HG03342 (cell line): ENCODE measurements around the gene SPATA1.
A peak's percentile ranks its signal among the peaks of the same experiment; 100 is the strongest.

ENCODE experiments used
- ATAC-seq: cut with Tn5 transposase; IDR thresholded peaks from one replicate; pipeline ENCODE4 v1.9.1; 2021; ENCODE audit warnings: mild to moderate bottlenecking, moderate library complexity; ENCODE audit not compliant: unreplicated experiment

SPATA1 gene

DNA sequence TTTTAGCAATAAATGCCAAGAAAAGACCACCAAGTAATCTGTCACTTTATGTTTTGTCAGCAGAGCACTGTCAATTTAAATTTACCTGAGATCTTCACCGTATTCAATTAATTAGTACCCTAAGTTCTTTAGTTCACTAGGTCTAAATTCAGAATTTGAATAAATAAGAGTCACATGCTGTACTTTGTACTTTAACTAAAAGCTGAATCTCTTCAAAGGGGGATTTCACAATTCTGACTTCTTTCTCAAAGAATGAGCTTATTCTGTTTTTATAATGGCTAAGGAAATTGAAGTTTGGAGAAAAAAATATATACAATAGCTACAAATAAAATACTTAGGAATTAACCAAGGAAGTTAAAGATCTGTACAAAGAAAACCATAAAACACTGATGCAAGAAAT, 2.3 kb downstream of the SPATA1 start:
- ATAC-seq = no peak

DNA sequence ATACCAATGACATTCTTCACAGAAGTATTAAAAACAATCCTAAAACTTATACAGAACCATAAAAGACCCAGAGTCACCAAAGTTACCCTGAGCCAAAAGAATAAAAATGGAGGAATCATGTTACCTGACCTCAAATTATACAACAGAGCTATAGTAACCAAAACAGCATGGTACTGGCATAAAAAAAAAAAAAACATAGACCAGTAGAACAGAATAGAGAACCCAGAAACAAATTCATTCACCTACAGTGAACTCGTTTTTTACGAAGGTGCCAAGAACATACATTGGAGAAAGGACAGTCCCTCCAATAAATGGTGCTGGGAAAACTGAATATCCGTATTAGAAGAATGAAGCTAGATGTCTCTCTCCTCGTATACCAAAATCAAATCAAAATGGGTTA, 2.8 kb downstream of the SPATA1 start:
- ATAC-seq = no peak

DNA sequence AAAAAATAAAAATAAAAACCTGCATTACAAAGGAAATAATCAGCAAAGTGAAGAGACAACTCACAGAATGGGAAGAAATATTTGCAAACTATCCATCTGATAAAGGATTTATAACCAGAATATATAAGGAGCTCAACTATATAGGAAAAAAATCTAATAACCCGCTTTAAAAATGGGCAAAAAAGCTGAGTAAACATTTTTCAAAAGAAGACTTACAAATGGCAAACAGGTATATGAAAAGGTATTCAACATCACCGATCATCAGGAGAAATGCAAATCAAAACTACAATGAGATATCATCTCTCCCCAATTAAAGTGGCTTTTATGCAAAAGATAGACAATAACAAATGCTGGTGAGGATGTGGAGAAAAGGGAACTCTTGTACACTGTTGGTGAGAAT, 4.0 kb downstream of the SPATA1 start:
- ATAC-seq = no peak

DNA sequence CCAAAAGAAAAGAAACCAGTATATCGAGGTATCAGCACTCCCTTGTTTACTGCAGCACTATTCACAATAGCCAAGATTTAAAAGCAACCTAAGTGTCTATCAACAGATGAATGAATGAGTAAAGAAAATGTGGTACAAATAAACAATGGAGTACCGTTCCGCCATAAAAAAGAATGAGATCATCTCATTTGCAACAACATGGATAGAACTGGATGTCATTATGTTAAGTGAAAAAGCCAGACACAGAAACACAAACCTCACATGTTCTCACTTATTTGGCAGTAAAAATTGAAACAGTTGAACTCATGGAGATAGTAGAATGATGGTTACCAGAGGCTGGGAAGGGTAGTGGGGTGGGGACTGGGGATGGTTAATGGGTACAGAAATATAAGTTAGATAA, 4.5 kb downstream of the SPATA1 start:
- no peak for ATAC-seq

DNA sequence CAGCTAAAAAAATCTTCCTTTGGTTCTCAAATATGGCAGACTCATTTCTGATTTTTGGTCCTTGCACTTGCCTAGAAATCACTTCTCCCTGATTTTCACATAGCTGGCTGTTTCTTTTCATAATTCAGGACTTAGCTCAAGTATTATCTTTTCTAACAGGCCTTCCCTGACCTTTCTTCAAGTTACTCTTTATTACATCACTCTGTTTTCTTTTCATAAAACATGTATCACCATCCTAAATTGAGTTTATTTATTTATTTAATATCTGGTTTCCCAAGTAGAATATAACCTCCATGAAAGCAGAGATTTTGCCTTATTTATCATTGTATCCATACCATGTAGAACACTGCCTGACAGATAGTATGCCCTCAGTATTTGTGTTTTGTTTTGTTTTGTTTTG, 18.4 kb downstream of the SPATA1 start:
- no peak for ATAC-seq

DNA sequence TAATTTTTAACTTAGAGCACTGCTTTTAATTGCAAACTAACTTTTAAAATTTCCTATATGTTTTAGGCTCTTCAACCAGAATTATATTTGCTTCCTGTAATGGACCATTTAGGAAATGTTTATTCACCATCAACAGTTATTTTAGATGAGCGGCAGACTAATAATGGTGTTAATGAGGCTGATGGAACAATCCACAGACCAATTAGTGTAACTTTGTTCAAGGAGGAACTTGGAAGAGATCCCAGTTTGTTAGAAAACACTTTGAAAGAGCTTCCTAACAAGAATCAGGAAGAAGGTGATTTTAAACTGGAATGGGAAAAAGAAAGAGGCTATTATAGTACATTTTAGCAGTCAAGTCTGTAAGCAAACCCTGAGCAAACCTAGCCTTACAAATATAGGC, 19.6 kb downstream of the SPATA1 start:
- ATAC-seq = no peak

DNA sequence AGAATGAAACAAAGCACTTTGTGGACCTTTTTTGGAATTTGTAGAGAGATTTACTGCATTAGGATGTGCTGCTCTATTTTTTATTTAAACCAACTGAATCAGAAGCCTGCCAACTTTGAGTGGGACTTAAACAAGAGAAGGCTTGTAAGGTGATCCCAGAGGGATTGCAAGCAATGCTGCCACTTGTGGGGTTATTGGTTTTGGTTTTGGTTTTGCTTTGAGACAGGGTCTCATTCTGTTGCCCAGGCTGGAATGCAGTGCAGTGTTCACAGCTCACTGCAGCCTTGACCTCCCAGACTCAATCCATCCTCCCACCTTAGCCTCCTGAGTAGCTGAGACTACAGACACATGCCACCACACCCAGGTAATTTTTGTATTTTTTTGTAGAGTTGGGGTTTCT, 32.4 kb downstream of the SPATA1 start:
- ATAC-seq = peak; percentile 69

DNA sequence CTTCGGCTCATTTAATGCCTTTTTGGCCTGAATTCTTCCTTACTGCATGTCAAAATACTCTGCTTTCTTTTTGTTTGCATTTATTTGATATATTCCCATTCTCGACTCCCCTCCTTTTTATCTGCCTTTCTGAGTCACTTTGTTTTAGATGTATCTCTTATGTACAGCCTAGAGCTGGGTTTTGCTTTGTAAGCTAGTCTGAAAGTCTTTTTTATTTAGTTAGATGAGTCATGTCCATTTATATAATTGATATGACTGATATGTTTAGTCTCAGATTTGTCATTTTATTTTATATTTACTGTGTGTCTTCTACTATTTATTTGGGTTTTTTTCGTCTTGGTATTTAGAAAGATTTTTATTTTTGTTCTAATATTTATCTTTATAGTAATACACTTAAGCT, 33.8 kb downstream of the SPATA1 start:
- no peak for ATAC-seq

DNA sequence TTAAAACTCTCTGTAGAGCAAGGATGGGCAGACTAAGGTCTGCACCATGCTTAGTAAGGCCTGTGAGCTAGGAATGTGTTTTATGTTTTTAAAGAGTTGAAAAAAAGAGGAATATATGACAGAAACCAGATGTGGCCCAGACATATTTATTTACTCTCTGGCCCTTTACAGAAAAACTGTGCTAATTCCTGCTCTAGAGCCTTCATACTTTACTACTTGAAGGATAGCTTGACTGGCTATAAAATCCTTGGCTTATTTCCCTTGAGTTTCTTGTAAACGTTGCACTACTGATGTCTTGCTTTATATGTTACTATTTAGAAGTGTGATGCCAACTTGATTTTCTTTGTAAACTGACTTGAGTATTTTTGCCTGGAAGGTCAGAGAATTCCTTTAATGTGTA, 34.6 kb downstream of the SPATA1 start:
- no peak for ATAC-seq

DNA sequence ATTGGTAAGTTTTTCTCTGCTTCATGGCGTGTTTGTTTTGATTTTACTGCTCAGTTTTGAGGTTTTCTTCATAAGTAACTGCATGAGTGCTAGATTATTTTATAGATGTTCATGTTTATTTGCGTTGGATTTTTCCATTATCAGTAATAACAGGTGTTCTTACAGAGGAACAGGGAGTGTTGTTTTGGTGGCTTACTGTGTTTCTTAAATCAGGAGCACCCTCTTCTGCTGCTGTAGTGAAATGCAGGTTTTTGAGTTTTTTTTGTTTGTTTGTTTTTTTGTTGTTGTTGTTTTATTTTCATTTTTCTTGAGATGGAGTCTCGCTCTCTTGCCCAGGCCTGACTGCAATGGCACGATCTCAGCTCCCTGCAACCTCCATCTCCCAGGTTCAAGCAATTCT, 35.5 kb downstream of the SPATA1 start:
- no peak for ATAC-seq

DNA sequence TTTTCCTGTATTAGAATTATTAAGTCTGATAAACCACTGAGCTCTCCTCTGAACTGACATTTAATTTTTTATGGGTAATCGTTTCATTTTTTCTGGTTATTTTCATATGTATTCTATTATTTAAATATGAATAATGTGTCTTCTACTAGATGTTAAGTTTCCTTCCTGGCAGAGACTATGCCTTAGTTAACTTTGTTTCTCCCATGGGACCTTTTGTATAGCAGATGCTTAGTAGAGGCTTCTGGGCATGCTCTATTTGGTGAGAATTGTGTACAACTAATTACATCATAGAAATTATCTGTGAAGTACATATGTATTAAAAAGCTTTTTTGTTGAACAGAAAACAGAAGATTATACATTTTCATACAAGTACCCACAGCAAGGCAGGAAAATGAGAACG, 44.6 kb downstream of the SPATA1 start:
- no peak for ATAC-seq

DNA sequence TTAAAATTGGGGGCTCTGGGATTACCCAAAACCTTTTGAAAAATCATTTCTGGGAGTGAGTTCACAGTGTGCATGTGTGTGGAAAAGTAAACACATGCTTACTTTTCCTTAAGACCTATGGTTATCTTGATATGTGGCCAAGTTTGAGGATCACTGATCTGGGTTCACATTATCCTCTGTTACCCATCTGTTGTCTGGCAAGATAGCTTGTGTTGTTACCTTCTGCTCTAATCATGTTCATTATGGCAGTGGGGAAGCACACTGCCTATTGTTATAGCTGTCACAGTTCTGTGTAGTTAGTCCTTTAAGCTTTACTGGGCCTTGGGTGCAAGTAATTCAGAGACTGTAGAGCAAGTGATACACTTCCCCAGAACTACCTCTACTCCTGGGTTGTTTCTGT, 63.0 kb downstream of the SPATA1 start:
- ATAC-seq = no peak

DNA sequence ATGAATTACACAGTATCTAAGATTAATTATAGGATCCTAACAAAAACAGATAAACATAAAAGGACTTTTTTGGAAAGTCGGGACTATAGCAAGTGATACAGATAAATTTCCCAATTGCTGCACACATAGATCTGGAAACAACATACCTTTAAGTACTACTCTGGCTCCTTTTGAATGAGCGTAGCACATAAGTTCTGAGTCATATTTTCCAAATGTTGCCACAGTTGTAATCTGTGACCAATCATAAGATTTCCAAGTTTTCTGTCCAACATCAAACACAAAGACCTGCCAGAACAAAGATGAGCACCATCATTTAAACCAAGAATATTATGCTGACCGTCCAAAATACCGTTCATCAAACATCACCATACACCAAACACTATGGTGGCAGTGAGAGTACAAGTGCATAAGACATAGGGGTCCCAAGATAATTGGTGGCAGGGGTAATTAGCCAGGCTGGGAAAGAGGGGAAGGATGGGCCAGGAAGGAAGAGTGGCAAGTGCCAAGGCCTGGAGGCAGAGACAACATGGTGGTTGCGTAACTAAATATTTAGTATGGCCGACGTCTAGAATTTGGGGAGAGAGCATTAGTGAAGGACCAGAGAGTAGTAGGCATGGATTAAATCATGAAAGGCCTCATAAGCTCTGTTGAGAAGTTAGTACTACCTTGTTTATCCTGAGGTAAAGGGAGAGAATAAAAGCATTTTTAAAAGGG, 64.4 kb downstream of the SPATA1 start:
- ATAC-seq = no peak

DNA sequence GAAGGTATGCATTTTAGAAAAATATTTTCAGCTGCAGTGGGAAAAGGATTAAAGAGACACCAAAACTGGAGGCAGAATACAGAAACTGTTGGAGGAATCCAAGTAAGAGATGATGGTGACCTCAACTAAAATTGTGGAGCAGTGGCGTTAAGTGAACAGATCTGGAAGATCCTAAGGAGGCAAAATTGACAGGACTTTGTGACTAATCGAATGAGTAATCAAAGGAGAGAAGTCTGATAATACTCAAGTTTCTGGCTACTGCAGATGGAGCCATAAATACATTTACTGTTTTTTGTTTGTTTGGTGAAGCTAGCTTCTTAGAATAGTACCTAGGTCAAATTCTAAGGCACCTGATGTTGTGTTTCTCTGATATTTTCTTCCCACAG, 65.0 kb downstream of the SPATA1 start:
- no peak for ATAC-seq

DNA sequence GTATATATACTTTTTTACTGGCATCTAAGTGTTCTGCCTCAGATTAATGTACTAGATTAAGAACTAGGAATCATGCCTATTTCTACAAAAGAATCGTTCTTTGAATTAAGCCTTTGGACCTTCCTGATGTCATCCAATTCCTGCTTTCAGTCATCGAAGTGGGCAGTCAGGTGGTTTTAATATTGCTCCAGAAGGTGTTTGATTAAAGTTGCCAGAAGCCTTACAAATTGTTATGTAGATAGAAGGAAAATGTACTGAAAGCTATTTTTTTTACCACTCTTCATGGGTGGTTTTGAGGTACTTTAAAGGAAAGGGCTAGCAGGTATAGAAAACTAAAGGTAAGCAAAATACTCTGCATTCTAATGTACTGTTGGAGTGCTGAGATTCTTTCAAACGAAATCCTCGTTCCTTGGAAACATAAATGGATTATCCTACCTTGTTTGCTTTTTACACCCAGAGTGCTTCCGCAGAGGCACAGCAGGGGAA, 67.3 kb downstream of the SPATA1 start:
- ATAC-seq = no peak

DNA sequence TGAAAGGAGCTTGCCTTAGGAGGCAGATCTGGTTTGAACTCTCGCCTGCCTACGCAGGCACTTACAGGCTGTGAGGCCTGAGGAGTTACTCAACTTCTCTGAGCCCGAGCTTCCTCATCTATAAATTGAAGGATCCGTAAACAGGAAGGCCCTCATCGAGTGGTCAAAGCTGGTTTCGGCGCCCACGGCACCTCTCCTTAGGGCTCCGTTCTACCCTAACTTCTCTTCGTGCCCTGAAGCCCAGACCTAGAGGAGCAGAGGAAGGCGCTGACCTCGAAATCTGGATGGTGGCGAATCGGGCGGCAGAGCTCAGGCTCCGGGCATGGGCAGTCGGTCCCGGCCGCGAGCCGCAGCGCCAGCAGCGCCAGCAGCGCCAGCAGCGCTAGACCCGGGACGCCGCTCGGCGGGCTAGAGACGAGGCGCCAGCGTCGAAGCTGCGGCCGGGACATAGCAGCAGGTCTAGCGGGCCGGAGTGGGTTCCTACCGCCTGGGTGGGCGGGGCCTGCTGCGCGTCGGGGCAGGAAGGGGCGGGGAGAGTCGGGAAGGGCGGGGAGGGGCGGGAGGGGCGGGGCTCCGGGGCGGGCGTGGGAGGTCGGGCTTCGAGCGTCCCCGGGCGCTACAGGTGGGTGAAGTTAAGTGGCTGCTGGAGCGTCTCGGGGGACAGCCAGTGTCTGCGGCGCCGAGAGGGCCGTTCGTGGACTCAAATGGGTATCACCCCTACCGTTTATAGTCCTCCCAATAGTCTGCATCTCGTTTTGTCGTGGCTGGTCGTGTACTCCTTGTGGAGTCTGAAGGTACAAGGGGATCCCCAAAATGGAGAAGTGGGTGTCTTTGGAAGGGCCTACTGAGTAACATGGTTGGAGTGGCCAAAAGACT, 68.0 kb downstream of the SPATA1 start, which contains the start of gene CTBS:
Gene CTBS, minus strand, starts transcription at position 474 of the 876 bp plus-strand sequence. Its CDS starts 25 bp downstream, at position 449.
- ATAC-seq = peak; percentile 78

DNA sequence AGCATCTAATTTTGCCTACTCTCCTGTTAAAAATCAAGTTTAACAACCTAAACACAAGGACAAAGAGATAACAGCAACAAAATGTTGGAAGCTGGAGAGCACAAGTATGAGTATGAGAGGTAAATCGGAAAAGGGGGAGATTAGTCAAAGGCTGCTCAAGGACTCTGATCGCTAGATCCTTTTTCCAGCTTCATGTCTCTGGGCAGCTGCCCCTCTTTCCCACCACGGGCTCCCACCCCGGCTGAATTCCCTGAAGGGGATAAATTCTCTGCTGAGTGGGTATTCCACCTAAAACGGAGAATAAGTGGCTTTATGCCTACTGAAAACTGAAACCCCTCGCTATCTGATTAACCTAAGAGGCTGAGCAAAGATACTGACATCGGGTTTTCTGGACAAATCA, 68.8 kb downstream of the SPATA1 start:
- no peak for ATAC-seq

DNA sequence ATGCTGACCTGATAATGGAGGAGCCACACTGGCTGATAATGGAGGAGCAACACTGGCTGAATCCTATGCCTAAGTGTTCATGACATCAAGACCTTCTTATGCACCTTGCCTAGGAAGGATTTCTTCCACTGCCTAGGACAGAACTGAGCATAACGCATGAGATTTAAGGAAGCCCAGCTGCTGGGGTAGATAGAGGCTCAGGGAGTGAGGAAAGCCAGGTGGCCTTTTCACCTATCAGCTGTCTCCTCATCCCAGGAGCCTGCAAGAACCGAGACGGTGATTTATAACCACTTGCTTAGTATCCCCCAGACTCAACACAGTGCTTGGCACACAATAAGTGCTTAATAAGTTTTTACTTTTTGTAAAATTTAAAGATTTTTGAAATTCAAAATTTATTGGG, 75.5 kb downstream of the SPATA1 start:
- no peak for ATAC-seq

DNA sequence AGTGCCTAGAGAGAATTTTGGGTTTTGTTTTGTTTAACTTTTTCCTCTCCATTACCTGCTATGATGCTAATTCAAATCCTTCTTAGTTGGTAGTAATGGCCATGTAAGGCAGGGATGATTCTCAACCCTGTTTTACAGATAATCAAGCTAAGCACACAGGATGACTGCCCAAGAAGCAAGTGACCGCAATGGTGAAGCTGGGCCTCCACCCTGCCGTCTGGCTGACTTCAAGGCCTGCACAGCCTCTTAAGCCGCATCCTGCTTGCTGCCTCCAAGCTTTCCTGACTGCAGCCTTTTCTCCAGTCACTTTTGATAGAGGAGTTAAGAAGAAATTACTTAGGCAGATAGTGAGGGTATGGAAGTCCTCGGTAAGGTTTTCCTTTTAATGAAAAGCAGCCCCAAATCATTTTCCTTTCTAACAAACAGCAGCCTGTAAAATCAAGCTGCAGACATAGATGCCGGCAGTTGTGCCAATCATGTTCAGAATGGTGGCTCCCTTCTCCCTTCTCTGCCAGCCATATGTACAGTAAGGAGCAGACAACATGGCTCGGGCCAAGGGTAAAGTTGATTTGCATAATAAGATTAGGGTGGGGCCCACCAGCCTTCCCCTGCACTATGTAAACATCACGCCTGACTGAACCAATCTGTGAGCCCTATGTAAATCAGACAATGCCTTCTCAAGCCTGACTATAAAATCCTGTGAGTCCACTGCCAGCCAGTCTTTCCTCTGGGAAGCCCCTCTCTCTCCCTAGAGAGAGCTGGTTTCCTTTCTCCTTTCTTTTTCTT, 76.8 kb downstream of the SPATA1 start:
- peak; percentile 56 for ATAC-seq

DNA sequence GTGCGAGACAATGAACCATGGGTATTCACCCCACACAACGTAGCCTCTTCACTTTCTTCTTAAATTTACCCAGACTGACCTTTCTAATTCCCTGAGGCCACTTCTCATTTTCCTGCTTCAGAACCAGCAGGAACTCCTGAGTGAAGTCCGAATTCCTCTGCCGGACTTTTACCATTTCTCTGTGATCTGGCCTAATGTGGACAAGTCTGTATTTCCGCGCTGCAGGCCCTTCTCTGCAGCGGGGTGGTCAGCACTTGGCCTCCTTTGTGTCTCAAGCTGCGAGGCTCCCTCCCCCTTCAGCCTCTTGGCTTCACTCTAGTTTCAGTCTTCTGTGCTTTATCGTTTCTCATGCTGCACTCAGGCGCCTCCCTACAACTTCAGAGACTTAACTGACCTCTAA, 77.5 kb downstream of the SPATA1 start:
- no peak for ATAC-seq

DNA sequence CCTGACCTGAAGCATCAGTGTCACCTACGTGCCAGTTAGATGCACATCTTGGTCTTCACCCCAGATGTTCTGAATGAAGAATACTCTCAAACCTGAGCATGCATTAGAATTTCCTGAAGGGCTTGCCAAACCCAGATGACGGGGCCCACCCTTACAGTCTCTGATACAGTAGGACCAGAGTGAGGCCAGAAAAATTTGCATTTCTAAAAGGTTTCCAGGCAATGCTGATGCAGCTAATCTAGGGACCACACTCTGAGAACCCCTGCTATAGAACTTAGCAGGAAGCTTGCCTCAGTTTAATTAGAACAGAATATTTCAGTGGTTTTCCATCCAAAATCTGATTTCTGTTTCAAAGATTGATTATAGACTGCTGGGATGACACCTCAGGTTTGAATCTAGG, 77.9 kb downstream of the SPATA1 start:
- ATAC-seq = no peak
